Rectal smooth muscle tissue (tissue), 1 donor: ENCODE measurements around the gene CPS1.

Experiments
- H3K27ac ChIP-seq: one replicate; pipeline ENCODE4 v1.7.0; 2013; ENCODE audit warnings: low read depth, low read length, inconsistent platforms
- H3K27me3 ChIP-seq: one replicate; pipeline ENCODE4 v1.7.0; 2013; ENCODE audit warnings: low read length; ENCODE audit not compliant: control insufficient read depth, insufficient read depth
- H3K36me3 ChIP-seq: one replicate; pipeline ENCODE4 v1.7.0; 2013; ENCODE audit warnings: low read length; ENCODE audit not compliant: control insufficient read depth, insufficient read depth
- H3K4me1 ChIP-seq: one replicate; pipeline ENCODE4 v1.7.0; 2013; ENCODE audit warnings: low read length; ENCODE audit not compliant: control insufficient read depth, insufficient read depth
- H3K4me3 ChIP-seq: one replicate; pipeline ENCODE4 v1.7.0; 2013; ENCODE audit warnings: low read length
- H3K9ac ChIP-seq: one replicate; pipeline ENCODE4 v1.7.0; 2013; ENCODE audit warnings: low read length

Gene CPS1

GRCh38 chr2:210671065-210671464 is 114.7 kb downstream of the CPS1 start:
- no peaks in the 10 kb centered on the region for H3K36me3 ChIP-seq
- no peaks in the 10 kb centered on the region for H3K27me3 ChIP-seq
- H3K9ac ChIP-seq, result no peak overlapping the region
- no peak overlapping the region for H3K4me3 ChIP-seq
- no peak overlapping the region for H3K27ac ChIP-seq
- H3K4me1 ChIP-seq, result no peaks in the 10 kb centered on the region

GRCh38 chr2:210673117-210673516 is 116.7 kb downstream of the CPS1 start:
- Histone ChIP-seq H3K36me3 (no peaks in the 10 kb centered on the region), H3K4me3 (no peak overlapping the region), H3K27ac (no peak overlapping the region), H3K4me1 (no peaks in the 10 kb centered on the region), H3K9ac (no peak overlapping the region), H3K27me3 (no peaks in the 10 kb centered on the region)

- H3K27ac ChIP-seq, result no peak overlapping the region
- no peak overlapping the region for H3K4me3 ChIP-seq
- H3K9ac ChIP-seq, result no peak overlapping the region
- no peaks in the 10 kb centered on the region for H3K36me3 ChIP-seq
- H3K4me1 ChIP-seq, result no peaks in the 10 kb centered on the region
- no peaks in the 10 kb centered on the region for H3K27me3 ChIP-seq
These were observed 119.7 kb downstream of the CPS1 start for GRCh38 chr2:210676067-210676466.

GRCh38 chr2:210681491-210681890 is 125.1 kb downstream of the CPS1 start:
- Histone ChIP-seq H3K27me3 (no peaks in the 10 kb centered on the region), H3K27ac (no peak overlapping the region), H3K4me1 (no peaks in the 10 kb centered on the region), H3K9ac (no peak overlapping the region), H3K36me3 (no peaks in the 10 kb centered on the region), H3K4me3 (no peak overlapping the region)

GRCh38 chr2:210686401-210686800 is 130.0 kb downstream of the CPS1 start:
- H3K27me3 ChIP-seq, result no peaks in the 10 kb centered on the region
- H3K4me3 ChIP-seq, result no peak overlapping the region
- no peak overlapping the region for H3K9ac ChIP-seq
- no peaks in the 10 kb centered on the region for H3K36me3 ChIP-seq
- H3K27ac ChIP-seq, result no peak overlapping the region
- H3K4me1 ChIP-seq, result no peaks in the 10 kb centered on the region

GRCh38 chr2:210687786-210688470 is 131.5 kb downstream of the CPS1 start:
- no peak overlapping the region for H3K4me3 ChIP-seq
- no peaks in the 10 kb centered on the region for H3K27me3 ChIP-seq
- H3K27ac ChIP-seq, result no peak overlapping the region

GRCh38 chr2:210707900-210708299 is 151.5 kb downstream of the CPS1 start:
- H3K27ac ChIP-seq, result no peak overlapping the region
- no peaks in the 10 kb centered on the region for H3K4me1 ChIP-seq
- H3K36me3 ChIP-seq, result no peaks in the 10 kb centered on the region
- H3K27me3 ChIP-seq, result no peaks in the 10 kb centered on the region
- no peak overlapping the region for H3K4me3 ChIP-seq
- H3K9ac ChIP-seq, result no peak overlapping the region

More at GRCh38 chr2:210687786-210688470, 131.5 kb downstream of the CPS1 start:
- Histone ChIP-seq H3K36me3 (no peaks in the 10 kb centered on the region), H3K4me1 (no peaks in the 10 kb centered on the region), H3K9ac (no peak overlapping the region)

GRCh38 chr2:210713122-210713521 is 156.7 kb downstream of the CPS1 start:
- Histone ChIP-seq H3K27me3 (no peaks in the 10 kb centered on the region), H3K9ac (no peak overlapping the region), H3K4me3 (no peak overlapping the region), H3K36me3 (no peaks in the 10 kb centered on the region), H3K27ac (no peak overlapping the region), H3K4me1 (no peaks in the 10 kb centered on the region)

GRCh38 chr2:210715560-210716082 is 159.2 kb downstream of the CPS1 start:
- Histone ChIP-seq H3K4me3 (no peak overlapping the region), H3K27me3 (no peaks in the 10 kb centered on the region), H3K36me3 (no peaks in the 10 kb centered on the region), H3K27ac (no peak overlapping the region), H3K9ac (no peak overlapping the region), H3K4me1 (no peaks in the 10 kb centered on the region)

GRCh38 chr2:210718503-210718902 is 162.1 kb downstream of the CPS1 start:
- H3K36me3 ChIP-seq, result no peaks in the 10 kb centered on the region
- no peak overlapping the region for H3K27ac ChIP-seq
- H3K9ac ChIP-seq, result no peak overlapping the region
- H3K4me3 ChIP-seq, result no peak overlapping the region
- H3K27me3 ChIP-seq, result no peaks in the 10 kb centered on the region
- no peaks in the 10 kb centered on the region for H3K4me1 ChIP-seq

- H3K9ac ChIP-seq, result no peak overlapping the region
- no peaks in the 10 kb centered on the region for H3K4me1 ChIP-seq
- no peaks in the 10 kb centered on the region for H3K36me3 ChIP-seq
- H3K4me3 ChIP-seq, result no peak overlapping the region
- no peak overlapping the region for H3K27ac ChIP-seq
- H3K27me3 ChIP-seq, result no peaks in the 10 kb centered on the region
These were observed 165.7 kb downstream of the CPS1 start for GRCh38 chr2:210722092-210722491.

- no peaks in the 10 kb centered on the region for H3K27me3 ChIP-seq
- no peaks in the 10 kb centered on the region for H3K4me1 ChIP-seq
These were observed 171.2 kb downstream of the CPS1 start for GRCh38 chr2:210727549-210727948.

More at GRCh38 chr2:210727549-210727948, 171.2 kb downstream of the CPS1 start:
- no peaks in the 10 kb centered on the region for H3K36me3 ChIP-seq
- no peak overlapping the region for H3K4me3 ChIP-seq
- H3K27ac ChIP-seq, result no peak overlapping the region
- H3K9ac ChIP-seq, result no peak overlapping the region
